K562 (cell line): Measurements from ENCODE around the gene MYL12A. TPM values are rescaled to one million over a fixed set of nuclear protein-coding genes. Genes with fewer than 3 reads are reported as not detected.

Source experiments
- ATAC-seq: fragments of 200-7000 bp; cut with Tn5 transposase; 3 replicates; pipeline ENCODE4 v1.9.1; 2020; ENCODE audit warnings: moderate library complexity
- BruUV-seq: library from RNA; stranded (reverse); fragments of 400-500 nt; replicated peaks from 2 replicates; lab custom pipeline; 2021; lab: Mats Ljungman, UMichigan
- CTCF ChIA-PET: fragments of 300-600 bp; formaldehyde crosslinking; extraction: SDS; loops from one replicate; lab custom pipeline; 2021; ENCODE audit warnings: low intra/inter-chr PET ratio; lab: Yijun Ruan, JAX
- POLR2A ChIA-PET: fragments of 300-600, 350-650 bp; sonication (Branson Sonifier 250); formaldehyde crosslinking; extraction: SDS; loops from one replicate; lab custom pipeline; 2021; ENCODE audit warnings: antibody characterized with exemption, inconsistent platforms; lab: Yijun Ruan, JAX
- DNase-seq, 4 experiments: peaks; one replicate each; pipeline versions ENCODE4 v3.0.0 to v3.0.0-alpha.2; 2011 to 2018; ENCODE audit warnings: low spot score in 3 of 4, mixed read lengths in 3 of 4; ENCODE audit errors: extremely low read depth in 1 of 4
- FAIRE-seq: peaks from 2 replicates; lab custom pipeline; 2011; peaks lifted over from hg19 to GRCh38; lab: Jason Lieb, UNC
- H2AFZ ChIP-seq: 2 replicates; pipeline ENCODE4 v1.6.0; 2011; ENCODE audit warnings: low read depth, low read length, control low read depth, inconsistent platforms
- H3K27ac ChIP-seq: fragments of 200-600 bp; 3 replicates; pipeline ENCODE4 v1.8.0; 2011; ENCODE audit warnings: low read depth, mild to moderate bottlenecking, control low read depth, inconsistent platforms, low read length, moderate library complexity, mixed read lengths; ENCODE audit errors: extremely low read depth
- H3K27me3 ChIP-seq, 2 experiments: fragments of 300-600 bp in 1 of 2; 2 replicates in 1 of 2; 3 replicates in 1 of 2; pipeline versions ENCODE4 v1.6.0 to v1.8.0; 2011; ENCODE audit warnings: inconsistent platforms in 2 of 2, low read length in 2 of 2, mild to moderate bottlenecking in 1 of 2, mixed read lengths in 1 of 2, moderate library complexity in 1 of 2; ENCODE audit not compliant: control insufficient read depth in 2 of 2, insufficient read depth in 2 of 2
- H3K36me3 ChIP-seq: fragments of 300-600 bp; 3 replicates; pipeline ENCODE4 v1.8.0; 2011; ENCODE audit warnings: mild to moderate bottlenecking, low read length, inconsistent platforms; ENCODE audit not compliant: control insufficient read depth, insufficient read depth
- H3K4me1 ChIP-seq, 2 experiments: fragments of 200-600 bp in 1 of 2; replicated peaks in 1 of 2; 2 replicates in 1 of 2; 3 replicates in 1 of 2; pipeline versions ENCODE4 v1.5.1 to v1.8.0; 2011; ENCODE audit warnings: inconsistent platforms in 2 of 2, low read length in 2 of 2, mild to moderate bottlenecking in 1 of 2, mixed read lengths in 1 of 2, moderate library complexity in 1 of 2; ENCODE audit not compliant: control insufficient read depth in 2 of 2, insufficient read depth in 2 of 2
- H3K4me2 ChIP-seq: 2 replicates; pipeline ENCODE4 v1.6.1; 2011; ENCODE audit warnings: low read length, control low read depth, inconsistent platforms, mixed read lengths; ENCODE audit not compliant: insufficient read depth
- H3K4me3 ChIP-seq: fragments of 200-600 bp; sonication (generic), shearing (Covaris generic); 2 replicates; pipeline ENCODE4 v1.5.1; 2016; ENCODE audit warnings: control low read depth, inconsistent platforms
- H3K79me2 ChIP-seq: fragments of 200-600 bp; 3 replicates; pipeline ENCODE4 v1.8.0; 2011; ENCODE audit warnings: low read length, inconsistent platforms; ENCODE audit not compliant: control insufficient read depth, insufficient read depth
- H3K9ac ChIP-seq, 2 experiments: 2 replicates each; pipeline versions ENCODE4 v1.6.0 to v1.6.1; 2011; ENCODE audit warnings: low read depth in 2 of 2, low read length in 2 of 2, control low read depth in 1 of 2, inconsistent platforms in 1 of 2, mild to moderate bottlenecking in 1 of 2, mixed read lengths in 1 of 2; ENCODE audit not compliant: insufficient read depth in 1 of 2
- H3K9me1 ChIP-seq: one replicate; pipeline ENCODE4 v1.6.0; 2011; ENCODE audit warnings: inconsistent platforms, mild to moderate bottlenecking, low read length, moderate library complexity; ENCODE audit not compliant: control insufficient read depth, insufficient read depth
- H3K9me3 ChIP-seq: replicated peaks from 2 replicates; pipeline ENCODE4 v1.5.1; 2011; ENCODE audit warnings: low read depth, low read length, inconsistent platforms; ENCODE audit not compliant: control insufficient read depth, insufficient read depth
- H4K20me1 ChIP-seq: replicated peaks from 2 replicates; pipeline ENCODE4 v1.6.1; 2011; ENCODE audit warnings: low read length, inconsistent platforms, mixed read lengths; ENCODE audit not compliant: control insufficient read depth, insufficient read depth
- ATF3 ChIP-seq, 2 experiments: fragments of 450-650 bp in 1 of 2; sonication (generic) in 1 of 2; formaldehyde crosslinking in 1 of 2; IDR thresholded peaks in 1 of 2; conservative IDR thresholded peaks in 1 of 2; 2 replicates each; pipeline versions ENCODE4 v1.6.1 to v1.8.1; 2016 to 2023; ENCODE audit warnings: mild to moderate bottlenecking in 2 of 2, moderate library complexity in 2 of 2, inconsistent platforms in 1 of 2, missing genetic modification reagents in 1 of 2
- BMI1 ChIP-seq: fragments of 150-350 bp; IDR thresholded peaks from 2 replicates; pipeline ENCODE4 v1.6.1; 2014; ENCODE audit warnings: low read length
- DLX4 ChIP-seq: fragments of 250-450 bp; sonication (Bioruptor Pico); IDR thresholded peaks from 2 replicates; pipeline ENCODE4 v1.6.1; 2021; ENCODE audit warnings: mild to moderate bottlenecking
- FOSL1 ChIP-seq: fragments of 200-800 bp; sonication (Bioruptor generic); conservative IDR thresholded peaks from 2 replicates; pipeline ENCODE4 v1.6.1; 2016; ENCODE audit warnings: missing genetic modification characterization, missing compliant biosample characterization
- HOXB6 ChIP-seq: fragments of 250-450 bp; sonication (Bioruptor Pico); IDR thresholded peaks from 2 replicates; pipeline ENCODE4 v1.5.1; 2022; ENCODE audit warnings: mild to moderate bottlenecking, borderline replicate concordance
- JUND ChIP-seq, 2 experiments: IDR thresholded peaks; 2 replicates in 1 of 2; 3 replicates in 1 of 2; pipeline ENCODE4 v1.6.1; 2011; ENCODE audit warnings: borderline replicate concordance in 2 of 2, low read depth in 2 of 2, low read length in 2 of 2, improper control_type of control experiment in 1 of 2, missing biosample characterization in 1 of 2, missing genetic modification characterization in 1 of 2, missing genetic modification reagents in 1 of 2
- KDM5B ChIP-seq: fragments of 200-600 bp; sonication (generic); IDR thresholded peaks from 2 replicates; pipeline ENCODE4 v1.6.1; 2012; ENCODE audit warnings: low read depth, mild to moderate bottlenecking, moderate library complexity, low read length, control low read depth, inconsistent platforms; ENCODE audit not compliant: insufficient replicate concordance
- MCM7 ChIP-seq, 2 experiments: fragments of 450-650 bp; IDR thresholded peaks; 2 replicates each; pipeline ENCODE4 v1.6.1; 2016 to 2018
- NFE2 ChIP-seq: IDR thresholded peaks from 2 replicates; pipeline ENCODE4 v1.6.1; 2014; ENCODE audit warnings: antibody characterized with exemption, low read depth
- NFYB ChIP-seq: IDR thresholded peaks from 2 replicates; pipeline ENCODE4 v1.6.1; 2011; ENCODE audit warnings: mild to moderate bottlenecking, moderate library complexity; ENCODE audit not compliant: insufficient read length; ENCODE audit errors: extremely low read depth
- NR4A1 ChIP-seq, 2 experiments: fragments of 250-450 bp in 1 of 2; fragments of 450-650 bp in 1 of 2; sonication (Bioruptor Pico) in 1 of 2; IDR thresholded peaks; 2 replicates each; pipeline versions ENCODE4 v1.4.0 to v1.6.1; 2016 to 2020; ENCODE audit warnings: mild to moderate bottlenecking in 2 of 2, missing compliant biosample characterization in 1 of 2, missing genetic modification characterization in 1 of 2, moderate library complexity in 1 of 2
- RBM22 ChIP-seq: fragments of 200-400 bp; formaldehyde crosslinking; IDR thresholded peaks from 2 replicates; pipeline ENCODE4 v1.6.1; 2018; ENCODE audit warnings: low read length, low read depth; ENCODE audit not compliant: poor library complexity, severe bottlenecking
- ZEB2 ChIP-seq: fragments of 450-650 bp; IDR thresholded peaks from 2 replicates; pipeline ENCODE4 v1.6.1; 2016
- ZNF134 ChIP-seq: fragments of 250-450 bp; sonication (Bioruptor Pico); conservative IDR thresholded peaks from 2 replicates; pipeline ENCODE4 v1.4.0; 2020
- ZNF316 ChIP-seq: fragments of 450-650 bp; IDR thresholded peaks from 2 replicates; pipeline ENCODE4 v1.6.1; 2016
- ZNF449 ChIP-seq: fragments of 250-450 bp; sonication (Bioruptor Pico); IDR thresholded peaks from 2 replicates; pipeline ENCODE4 v1.8.0; 2022; ENCODE audit warnings: moderate library complexity, mild to moderate bottlenecking, inconsistent platforms
- WGBS: fragments of 100-300 bp; shearing (Covaris generic); methylation state at CpG from one replicate; pipeline ENCODE4 v1.1.6; 2016; ENCODE audit warnings: low coverage, mixed read lengths; ENCODE audit not compliant: insufficient coverage; ENCODE audit errors: missing lambda C conversion rate; 5-methylcytosine and 5-hydroxymethylcytosine counted together
- in situ Hi-C: fragments of 300-500 bp; cut with MboI; formaldehyde crosslinking; loops from 4 replicates; pipeline ENCODE4 v1.15.0; 2018; ENCODE audit warnings: inconsistent platforms, mixed read lengths
- intact Hi-C: fragments of 100-400 bp; cut with micrococcal nuclease; formaldehyde crosslinking; loops from 2 replicates; pipeline ENCODE4 v1.14.2; 2022
- polyA plus RNA-seq, 8 experiments: library from polyadenylated mRNA; depleted of rRNA in 4 of 8; stranded (reverse) in 5 of 8; unstranded in 3 of 8; fragments of >200 nt; fragmentation: Nextera tagmentation in 2 of 8; fragmentation: Illumina TruSeq in 1 of 8; extraction: Ambion mirVana in 2 of 8; extraction: Trizol in 1 of 8; gene quantifications; 2 replicates each; pipeline versions ENCODE4 v1.2.1 to v1.2.3, GENCODE V29; 2011 to 2014; ENCODE audit warnings: inconsistent platforms in 1 of 8, missing spikeins in 1 of 8
- total RNA-seq, 7 experiments: library from RNA; depleted of rRNA in 6 of 7; stranded (reverse); fragments of >200 nt in 6 of 7; fragmentation: Illumina TruSeq in 2 of 7; extraction: Trizol in 2 of 7; gene quantifications; 2 replicates each; pipeline versions ENCODE4 v1.2.1 to v1.2.3, GENCODE V29; 2011 to 2021; ENCODE audit warnings: low replicate concordance in 1 of 7

The MYL12A gene
- total and polyA plus RNA-seq, 9 of the 15 experiments (the other 6 are each of a cell fraction or from before 2014, with no cell fraction given), result 308 to 1,031 (median 559) TPM

- Histone ChIP-seq H3K36me3 (no peaks in the 10 kb centered on the region; the same call in 2 of the 3 replicates), H3K9me3 (no peaks in the 10 kb centered on the region), H3K27ac (no peak overlapping the region), H4K20me1 (no peaks in the 10 kb centered on the region), H3K4me2 (no peak overlapping the region), H2AFZ (peak overlapping the region; percentile 23), H3K79me2 (no peaks in the 10 kb centered on the region), H3K9ac (no peak overlapping the region), H3K9me1 (no peaks in the 10 kb centered on the region), H3K4me3 (no peak overlapping the region), H3K4me1 (peaks cover 7 to 32% of the 10 kb centered on the region in 2 experiments; a peak in 4 of 5 replicates), H3K27me3 (no peaks in the 10 kb centered on the region)
- WGBS, result 19% methylated on average over 4 of the region's 4 CpGs
- DNase-seq (no peak), ATAC-seq (no peak), FAIRE-seq (no peak)
- intact Hi-C loops (no loop called here), in situ Hi-C loops (no loop called here)
- BruUV-seq, result no TSS peak
- TF ChIP-seq KDM5B (no peak), ZNF134 (CRISPR knock-in tag) (no peak), HOXB6 (no peak), NFE2 (no peak), ATF3 (IDR thresholded peaks at IDR 0.05) (peak; percentile 45), ATF3 (CRISPR knock-in tag; conservative IDR thresholded peaks at IDR 0.05) (no peak), RBM22 (no peak), FOSL1 (tag) (peak; percentile 67), ZEB2 (no peak), DLX4 (CRISPR knock-in tag) (no peak), MCM7 (IDR thresholded peaks at IDR 0.05) (no peak), NR4A1 (CRISPR knock-in tag; IDR thresholded peaks at IDR 0.05) (no peak), NR4A1 (tag; IDR thresholded peaks at IDR 0.05) (no peak), NFYB (no peak), ZNF449 (CRISPR knock-in tag) (no peak), ZNF316 (peak; percentile 32; the same call in 1 of the 2 replicates), JUND (IDR thresholded peaks at IDR 0.05; ENCODE audit: borderline replicate concordance, low read depth, low read length) (peak; percentile 57; the same call in 1 of the 2 replicates), JUND (tag; IDR thresholded peaks at IDR 0.05; ENCODE audit: borderline replicate concordance, low read depth, low read length) (no peak), BMI1 (no peak)
- CTCF ChIA-PET, result no interaction called here
- POLR2A ChIA-PET, result interaction anchor here (0.7 to 1.5 kb wide), 2 partner anchors 9 to 95 kb away, joined by 3 read pairs; partner anchors contain the start of gene MYOM1
These were observed 37.6 kb upstream of the MYL12A start for GRCh38 chr18:3209859-3210569.
